HG02840 (cell line): ENCODE results near the gene SLC1A2.

Experiments
- ATAC-seq: cut with Tn5 transposase; IDR thresholded peaks from one replicate; pipeline ENCODE4 v1.9.1; 2021; ENCODE audit warnings: mild to moderate bottlenecking, moderate library complexity, moderate number of reproducible peaks; ENCODE audit not compliant: unreplicated experiment, low FRiP score

The SLC1A2 gene

DNA sequence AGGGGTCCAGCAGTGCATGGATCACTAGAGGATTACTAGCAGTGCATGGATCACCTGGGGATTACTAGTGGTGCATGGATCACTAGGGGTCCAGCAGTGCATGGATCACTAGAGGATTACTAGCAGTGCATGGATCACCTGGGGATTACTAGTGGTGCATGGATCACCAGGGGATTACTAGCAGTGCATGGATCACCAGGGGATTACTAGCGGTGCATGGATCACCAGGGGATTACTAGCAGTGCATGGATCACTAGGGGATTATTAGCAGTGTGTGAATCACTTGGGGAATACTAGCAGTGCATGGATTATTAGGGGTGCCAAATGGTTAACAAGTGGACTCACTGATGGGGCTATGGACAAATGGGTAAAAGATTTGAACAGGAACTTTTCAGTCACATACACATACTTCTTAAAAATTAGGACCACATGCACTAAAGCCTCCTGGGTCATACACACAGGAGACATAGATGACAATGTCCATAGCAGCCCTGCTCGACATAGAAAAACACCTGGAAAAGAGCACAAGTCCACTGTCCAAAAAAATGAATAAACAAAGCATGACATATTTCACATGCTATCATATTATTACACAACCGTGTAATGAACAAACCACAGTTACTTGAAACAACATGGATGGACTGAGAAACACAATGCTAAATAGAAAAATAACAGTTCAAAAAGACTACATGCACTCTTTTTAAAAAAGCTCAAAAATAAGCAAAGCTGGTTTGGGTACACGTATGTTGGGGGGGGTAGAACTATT is 170.6 kb downstream of the SLC1A2 start:
- no peak for ATAC-seq

DNA sequence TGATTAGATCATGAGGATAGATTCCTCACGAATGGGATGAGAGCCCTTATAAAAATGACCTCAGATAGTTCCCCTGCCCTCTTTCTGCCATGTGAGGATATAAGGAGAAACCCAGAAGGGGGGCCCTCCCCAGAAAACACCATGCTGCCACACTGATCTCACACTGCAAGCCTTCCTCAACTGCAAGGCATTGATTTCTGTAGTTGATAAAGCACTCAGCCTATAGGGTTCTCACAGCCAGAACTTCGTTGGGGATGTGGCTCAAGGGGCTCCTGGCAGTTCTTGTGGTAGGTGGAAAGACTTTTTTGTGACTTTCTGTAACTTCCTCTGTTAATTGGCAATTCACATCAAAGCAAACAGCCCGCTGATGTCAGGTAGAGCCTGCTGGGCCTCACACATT is 171.5 kb downstream of the SLC1A2 start:
- no peak for ATAC-seq

DNA sequence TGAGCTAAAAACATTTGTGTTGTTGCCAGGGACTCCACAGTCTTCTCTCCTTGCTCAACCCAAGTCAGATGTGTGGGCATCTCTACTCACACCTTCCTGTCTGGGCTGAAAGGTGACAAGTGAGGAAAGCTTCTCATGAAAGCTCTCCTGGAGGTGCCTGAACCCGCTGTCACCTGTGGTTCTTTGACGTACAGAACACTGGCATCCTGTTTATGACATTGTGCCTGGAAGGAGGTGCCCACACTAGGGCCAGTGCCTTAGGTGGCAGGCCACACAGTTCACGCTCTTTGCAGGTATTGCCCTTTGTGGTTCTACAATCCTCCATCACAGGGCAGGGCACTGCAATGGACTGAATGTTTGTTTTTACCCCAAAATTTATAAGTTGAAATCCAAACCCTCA is 171.9 kb downstream of the SLC1A2 start:
- no peak for ATAC-seq

DNA sequence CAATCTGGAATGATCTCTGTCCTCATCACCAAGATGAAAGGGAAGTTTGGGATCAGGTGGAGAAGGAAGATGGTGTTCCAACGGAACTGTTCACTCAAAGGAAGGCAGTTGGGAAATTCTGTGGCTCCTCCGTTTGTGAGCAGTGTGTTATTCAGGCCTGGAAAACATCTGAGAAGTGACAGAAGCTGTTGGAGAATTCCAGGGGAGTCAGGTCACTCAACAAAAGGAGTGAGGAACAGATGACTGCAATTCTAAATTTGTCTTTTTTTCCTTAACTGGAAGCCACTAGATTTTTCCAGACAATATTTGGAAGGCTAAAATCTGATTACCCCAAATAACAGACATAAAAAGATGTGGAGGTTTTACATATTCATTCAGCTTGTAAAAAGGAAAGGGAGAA is 172.6 kb downstream of the SLC1A2 start:
- no peak for ATAC-seq

DNA sequence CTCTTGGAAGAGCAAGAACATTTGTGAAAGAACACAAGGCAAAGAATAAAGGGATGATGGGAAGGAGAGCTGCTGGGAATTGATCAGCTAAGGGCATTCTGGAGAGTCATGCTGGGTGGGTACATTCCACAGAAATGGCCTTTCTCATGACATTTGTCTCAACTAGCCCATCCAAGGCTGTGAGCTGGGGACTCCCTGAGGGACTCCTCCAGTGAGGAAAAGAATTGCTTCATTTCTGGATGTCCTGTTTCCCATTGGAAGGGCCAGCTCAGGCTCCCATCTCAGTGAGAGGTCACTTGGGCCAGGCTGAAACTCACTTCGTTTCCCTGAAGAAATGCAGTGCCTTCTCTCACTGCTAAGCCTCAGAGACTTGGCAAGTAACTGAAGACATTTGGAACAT is 173.6 kb downstream of the SLC1A2 start:
- ATAC-seq = no peak

DNA sequence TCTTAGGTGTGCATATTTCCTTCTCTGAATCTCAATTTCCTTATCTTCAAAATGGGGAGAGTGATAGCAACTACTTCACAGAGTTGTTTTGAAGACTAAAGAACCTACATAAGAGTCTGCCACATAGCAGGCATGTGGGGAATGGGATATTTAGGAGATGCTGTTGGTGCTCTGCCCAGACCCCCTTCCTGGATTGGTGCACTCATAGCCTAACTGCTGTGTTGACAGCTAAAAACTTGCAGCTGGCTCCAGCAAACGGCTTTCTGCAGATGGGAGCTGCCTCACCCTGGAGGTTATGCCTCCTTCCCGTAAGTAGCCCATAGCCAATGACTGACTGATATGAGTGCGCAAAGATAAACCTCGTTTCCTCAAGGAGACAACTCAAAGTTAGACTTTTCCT is 174.3 kb downstream of the SLC1A2 start:
- ATAC-seq = no peak

DNA sequence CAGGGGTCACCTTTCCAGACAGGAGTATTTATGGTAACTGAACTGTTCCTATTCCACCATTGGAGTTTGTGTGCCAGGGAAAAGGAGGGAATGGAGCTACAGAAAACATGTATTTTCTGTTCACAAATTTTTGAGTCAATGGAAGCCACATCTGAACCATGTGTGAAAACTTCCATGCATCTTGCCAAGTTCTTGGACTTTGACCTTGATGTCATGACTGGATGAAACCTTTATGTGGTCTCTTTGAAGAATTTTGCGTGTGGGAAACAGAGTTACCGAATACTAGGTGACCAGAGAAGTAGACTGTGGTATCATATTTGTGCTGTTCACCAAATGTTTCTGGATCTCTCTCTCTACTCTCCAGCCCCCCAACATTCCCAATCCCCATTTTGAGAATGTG is 175.6 kb downstream of the SLC1A2 start:
- ATAC-seq = no peak

DNA sequence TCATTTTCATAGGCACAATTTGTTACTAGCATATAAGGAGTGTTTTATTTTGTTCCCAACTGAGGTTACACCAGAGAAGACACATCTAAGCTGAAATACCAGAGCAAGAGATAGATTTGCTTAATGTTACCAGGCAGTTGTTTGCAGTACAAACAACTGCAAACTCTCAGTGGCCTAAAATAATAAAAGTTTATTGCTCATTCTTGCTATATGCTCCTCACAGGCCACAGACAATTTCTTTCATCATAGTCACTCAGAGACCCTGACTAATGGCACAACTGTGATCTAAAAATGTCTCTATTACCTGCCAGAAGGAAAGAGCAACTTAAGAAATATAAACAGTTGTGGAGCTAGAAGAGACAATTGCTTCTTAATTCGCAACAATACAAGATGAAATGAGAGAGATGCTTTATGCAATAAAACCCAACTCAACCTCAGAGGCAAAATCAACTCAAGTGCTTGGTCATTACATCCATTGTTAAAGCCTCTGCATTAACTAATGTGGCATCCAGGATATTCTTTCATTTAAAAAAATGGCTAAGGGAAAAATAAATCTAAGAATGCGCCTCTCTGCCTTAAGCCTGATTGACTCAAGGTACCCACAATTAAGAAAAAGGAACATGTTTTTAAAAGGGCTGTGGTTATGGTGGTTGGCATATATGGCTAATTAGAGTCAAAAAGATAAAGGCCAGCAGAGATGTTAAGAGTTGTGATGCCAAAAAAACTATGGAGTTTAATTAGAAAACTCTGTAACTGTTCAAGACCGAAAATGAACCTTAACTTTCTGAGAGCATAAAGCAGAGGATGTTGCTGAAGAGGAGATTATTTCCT is 176.7 kb downstream of the SLC1A2 start:
- ATAC-seq = no peak

DNA sequence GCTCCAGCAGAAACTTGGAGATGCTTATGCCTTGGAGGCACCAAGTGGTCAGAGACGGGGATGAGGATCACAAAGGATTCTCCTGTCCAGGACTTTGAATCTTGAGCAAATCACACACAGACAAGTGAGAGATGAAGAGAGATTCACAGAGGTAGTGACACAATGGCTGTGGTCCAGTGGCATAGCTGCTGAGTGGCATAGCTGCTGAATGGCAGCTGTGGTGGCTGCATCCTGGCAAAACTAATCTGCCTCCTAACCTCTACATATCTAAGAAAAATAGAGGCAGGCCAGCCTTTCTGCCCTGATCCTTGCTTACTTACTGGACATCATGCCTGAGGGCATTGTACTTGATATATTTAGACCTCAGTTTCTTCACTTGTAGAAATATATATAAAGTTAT is 177.8 kb downstream of the SLC1A2 start:
- no peak for ATAC-seq

DNA sequence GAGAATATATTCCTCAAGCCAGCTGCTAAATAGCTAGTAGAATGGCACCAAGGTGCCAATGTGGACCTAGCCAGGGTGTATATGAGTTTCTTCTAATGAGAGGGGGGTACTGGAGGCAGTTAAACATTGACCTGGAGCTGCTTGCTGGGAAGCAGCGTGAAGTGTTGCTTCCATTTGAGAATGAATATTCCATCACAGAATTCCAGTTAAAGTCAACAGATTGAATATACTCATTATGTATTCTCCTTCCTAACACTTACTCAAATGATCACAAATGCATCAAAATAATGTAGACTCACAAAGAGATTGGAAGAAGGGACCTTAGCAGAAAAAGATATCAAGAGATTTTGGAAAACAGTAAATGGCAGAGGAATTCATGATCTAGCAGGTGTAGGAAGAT is 178.3 kb downstream of the SLC1A2 start:
- no peak for ATAC-seq

DNA sequence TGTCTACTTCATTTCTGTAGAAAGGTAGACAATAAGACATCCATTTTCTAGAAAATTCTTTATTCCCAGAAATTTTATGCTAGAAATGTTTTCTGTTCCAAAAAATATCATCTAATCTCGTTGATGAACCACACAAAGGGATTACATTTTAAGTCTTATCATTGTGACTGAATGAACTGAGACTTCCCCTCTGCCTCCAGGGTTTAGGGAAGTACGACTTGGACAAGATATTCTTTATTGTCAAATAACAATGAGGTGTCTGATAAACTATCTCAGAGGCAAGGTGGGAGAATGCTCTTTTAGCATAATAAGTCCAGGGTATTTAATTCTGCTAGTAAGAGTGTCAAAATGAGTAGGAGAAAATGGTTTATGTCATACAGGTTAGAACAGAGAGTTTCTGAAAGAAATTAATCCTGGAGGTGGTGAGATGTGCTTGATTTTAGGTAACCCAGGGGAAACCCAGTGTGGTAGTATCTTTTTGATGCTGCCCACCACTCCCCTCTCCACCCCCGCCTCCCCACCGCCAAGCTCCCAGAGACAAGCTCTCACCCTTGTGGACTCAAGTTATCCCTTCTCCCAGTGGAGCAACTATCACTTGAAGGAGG is 179.8 kb downstream of the SLC1A2 start:
- ATAC-seq = no peak

DNA sequence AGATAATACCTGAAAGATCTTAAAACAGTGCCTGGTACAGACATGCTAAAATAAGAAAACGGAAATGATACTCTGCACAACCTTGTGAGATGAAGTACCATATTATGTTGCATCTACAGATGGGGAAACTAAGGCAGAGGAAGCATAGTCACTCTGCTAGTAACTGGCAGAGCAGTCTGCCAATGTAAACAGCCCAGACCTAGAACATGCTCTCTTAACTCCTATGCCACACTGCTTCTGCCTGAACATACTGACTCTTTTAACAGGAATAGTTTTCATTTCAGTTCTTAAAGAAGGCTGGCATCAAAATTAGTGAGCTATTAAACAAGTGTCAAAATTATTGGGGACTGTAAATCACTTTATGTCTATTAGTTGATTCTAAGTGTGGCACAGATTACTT is 180.5 kb downstream of the SLC1A2 start:
- no peak for ATAC-seq

DNA sequence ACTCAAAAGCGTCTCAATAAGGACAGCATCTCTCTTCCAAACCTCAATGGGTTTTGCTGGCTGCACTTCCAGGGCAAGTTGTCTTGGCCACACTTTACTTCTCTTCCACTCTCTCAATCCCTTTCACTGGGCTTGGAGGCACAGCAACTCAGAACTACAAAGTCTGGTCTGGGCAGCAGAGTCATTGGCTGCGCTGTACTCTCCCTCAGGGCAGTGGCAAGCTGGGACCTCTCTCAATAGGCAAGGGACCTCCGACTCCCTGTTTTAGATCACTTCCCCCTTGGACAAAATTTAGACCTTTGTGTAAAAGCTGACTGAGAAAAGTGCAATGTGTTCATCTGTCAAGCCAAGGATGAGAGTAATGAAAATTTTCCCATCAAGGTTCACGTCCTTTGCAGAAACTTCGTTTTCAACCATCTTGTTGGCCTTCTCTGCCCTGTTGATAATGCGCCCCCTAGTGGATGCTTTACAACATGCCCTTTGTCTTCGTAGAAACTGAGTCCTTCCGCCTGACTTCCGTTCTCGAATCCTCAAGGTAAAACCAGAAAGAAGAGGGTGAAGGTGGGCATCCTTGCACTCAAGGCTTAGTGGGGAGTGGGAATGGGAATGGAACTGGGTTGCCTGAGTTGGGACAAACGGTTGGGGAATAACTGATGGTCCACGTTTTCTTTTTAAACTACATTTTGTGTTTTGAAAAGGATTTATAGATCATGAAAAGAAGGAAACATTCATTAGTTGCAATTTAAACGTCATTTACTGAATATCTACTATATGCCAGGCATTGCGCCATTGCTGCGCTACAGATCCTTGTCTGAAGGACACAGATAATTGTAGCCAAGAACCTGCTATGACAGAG is 181.3 kb downstream of the SLC1A2 start:
- no peak for ATAC-seq

DNA sequence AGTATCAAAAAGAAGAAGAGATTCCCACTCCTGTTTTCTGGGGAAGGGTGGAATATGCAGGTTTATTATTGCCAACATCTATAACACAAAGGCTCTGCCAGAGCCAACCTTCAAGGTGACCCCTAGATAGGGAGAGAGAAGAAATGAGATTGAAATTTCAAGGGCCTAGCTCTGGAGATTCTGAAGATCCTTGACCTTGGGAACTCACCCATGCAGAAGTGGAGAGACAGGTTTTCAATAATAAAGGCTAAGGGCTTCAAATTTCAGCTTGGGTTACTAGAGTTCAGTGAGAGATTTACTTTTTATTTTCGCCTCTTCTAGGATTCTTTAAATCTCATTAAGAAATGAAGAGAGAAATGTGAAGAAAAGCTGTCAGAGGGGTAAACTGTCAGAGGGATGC is 182.0 kb downstream of the SLC1A2 start:
- no peak for ATAC-seq

DNA sequence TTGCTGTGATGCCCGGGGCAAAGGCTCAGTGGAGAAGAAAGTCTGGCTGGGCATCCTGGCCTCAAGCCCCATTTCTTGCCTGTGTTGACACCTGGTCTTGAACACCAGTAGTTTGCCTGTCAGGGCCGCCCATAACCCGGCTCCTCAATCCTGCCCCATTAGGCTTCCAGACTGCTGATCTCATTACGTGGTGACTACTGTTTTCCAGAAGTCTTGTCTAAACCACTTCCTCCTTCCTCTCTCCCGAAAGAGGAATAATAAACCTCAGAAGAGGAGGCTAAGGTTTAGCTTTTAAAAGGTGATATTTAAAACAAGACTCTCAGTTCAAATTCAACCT is 182.7 kb downstream of the SLC1A2 start:
- ATAC-seq = no peak

DNA sequence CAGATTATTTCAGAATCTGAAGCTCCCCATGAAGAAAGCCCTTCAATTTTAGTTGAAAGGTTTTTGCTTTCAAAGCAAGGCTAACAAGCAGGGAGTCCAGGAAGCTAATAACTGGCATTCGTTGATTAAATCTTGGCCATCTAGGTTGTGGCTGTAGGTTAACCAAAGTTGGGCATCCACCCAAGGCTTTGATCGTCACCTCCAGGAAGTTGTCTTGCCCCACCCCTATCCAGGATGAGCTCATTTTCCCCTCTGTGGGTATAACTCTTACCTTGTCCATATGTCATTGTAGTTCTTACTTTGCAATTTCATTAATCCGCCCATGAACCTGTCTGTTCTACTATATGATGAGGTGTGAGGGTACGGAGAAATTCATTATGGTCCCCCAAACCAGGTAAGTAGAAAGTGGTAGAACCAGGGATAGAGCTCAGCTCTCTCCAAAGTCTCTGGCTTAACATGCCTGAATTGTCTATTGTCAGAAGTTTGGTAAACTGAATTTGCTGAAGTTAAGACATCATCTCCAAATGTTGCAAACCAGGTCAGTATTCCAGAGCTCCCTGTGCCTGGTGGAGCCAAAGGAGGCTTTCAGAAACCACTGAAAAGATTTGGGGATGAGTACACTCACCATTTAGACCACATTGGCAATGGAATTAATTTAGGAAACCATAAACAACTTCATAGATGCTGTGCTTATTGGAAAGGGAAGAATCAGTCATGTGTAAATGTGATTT is 183.3 kb downstream of the SLC1A2 start:
- no peak for ATAC-seq

DNA sequence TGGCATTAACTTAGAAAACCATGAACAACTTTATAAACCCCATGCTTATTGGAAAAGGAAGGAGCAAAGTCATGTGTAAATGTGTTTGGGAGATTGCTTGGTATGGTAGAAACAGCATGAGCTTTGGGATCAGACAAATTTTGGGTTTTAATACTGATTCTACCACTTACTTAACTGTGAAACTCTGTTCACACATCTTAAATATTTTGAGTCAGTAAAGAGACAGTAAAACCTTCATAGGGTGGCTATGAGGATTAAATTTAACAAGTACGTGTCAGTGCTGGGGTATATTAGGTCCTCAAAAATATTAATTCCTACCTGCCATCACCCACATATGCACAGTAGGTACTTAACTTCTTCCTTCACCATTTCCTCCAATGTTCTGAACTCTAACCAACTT is 183.9 kb downstream of the SLC1A2 start:
- ATAC-seq = no peak

DNA sequence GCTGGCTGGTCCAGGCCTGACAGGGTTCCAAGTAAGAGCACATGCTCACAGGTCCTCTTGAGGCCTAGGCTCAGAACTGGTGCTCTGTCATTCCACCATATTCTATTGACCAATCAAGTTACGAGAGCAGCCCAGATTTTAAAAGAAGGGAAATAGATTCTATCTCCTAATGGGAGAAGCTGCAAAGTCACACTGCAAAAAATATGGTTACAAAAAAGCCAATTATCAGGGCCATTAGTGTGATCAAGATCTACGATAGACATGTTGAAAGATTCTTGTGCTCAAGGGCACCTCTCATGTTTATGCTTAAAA is 184.2 kb downstream of the SLC1A2 start:
- no peak for ATAC-seq

DNA sequence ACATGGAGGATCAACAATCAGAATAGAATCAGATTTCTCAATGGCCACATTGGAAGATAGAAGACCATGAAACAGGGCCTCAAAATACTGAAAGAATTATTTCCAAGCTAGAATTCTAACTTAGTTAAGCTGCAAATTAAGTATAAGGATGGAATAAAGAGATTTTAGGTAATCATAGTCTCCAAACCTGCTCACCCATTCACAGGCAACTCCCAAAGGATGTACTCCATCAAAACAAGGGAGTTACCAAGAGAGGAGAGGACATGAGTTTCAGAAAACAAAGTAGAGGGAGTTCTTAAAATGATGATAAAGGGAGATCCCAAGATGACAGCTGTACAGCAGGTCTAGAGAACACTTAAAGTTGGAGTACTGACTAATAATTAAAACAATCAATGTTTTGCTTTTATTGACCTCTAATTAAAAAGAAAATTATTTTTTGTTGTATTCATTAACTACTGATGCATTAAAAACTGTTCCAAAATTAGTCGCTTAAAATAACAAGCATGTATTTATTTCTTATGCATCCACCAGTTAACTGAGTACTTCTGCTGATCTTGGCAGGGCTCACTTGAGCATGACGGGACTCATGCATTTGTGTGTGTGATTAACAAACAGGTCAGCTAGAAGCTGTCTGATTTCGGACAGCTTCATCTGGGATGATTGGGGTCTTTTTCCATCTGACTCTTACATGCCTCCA is 184.8 kb downstream of the SLC1A2 start:
- ATAC-seq = no peak

DNA sequence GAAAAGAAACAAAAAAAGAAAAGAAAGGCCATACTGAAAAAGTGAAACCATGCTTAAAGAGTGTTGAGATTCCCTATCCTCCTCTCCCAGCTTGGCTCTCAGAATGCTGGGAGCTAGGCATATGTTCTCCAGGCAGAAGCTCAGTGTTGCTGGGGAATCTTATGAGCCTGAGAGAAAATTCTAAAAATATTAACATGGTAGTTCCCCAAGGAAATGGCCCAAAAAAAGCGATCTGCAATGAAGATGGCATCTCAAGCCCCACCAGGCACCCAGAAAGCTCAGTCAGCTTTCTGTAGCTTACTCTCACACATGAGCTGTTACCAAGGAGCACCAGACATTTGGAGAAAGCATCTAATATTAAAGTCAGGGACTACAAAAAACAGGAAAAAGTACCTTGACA is 185.8 kb downstream of the SLC1A2 start:
- no peak for ATAC-seq
